GM23248 (cell line): Measurements from ENCODE around the gene CLDN11. TPM values are rescaled to one million over a fixed set of nuclear protein-coding genes. Genes with fewer than 3 reads are reported as not detected.

Experiments
- DNase-seq: peaks from one replicate; pipeline ENCODE4 v3.0.0-alpha.2; 2015
- H2AFZ ChIP-seq: fragments of 200-600 bp; sonication (generic); 2 replicates; pipeline ENCODE4 v1.6.1; 2016; ENCODE audit warnings: antibody characterized with exemption
- H3F3A ChIP-seq: fragments of 200-600 bp; sonication (generic); 2 replicates; pipeline ENCODE4 v1.6.1; 2016; ENCODE audit warnings: mild to moderate bottlenecking, antibody characterized with exemption, mixed run types; ENCODE audit not compliant: insufficient read depth
- H3K27ac ChIP-seq: fragments of 200-600 bp; sonication (generic); 2 replicates; pipeline ENCODE4 v1.5.1; 2016; ENCODE audit warnings: mild to moderate bottlenecking
- H3K27me3 ChIP-seq: fragments of 200-600 bp; sonication (generic); replicated peaks from 2 replicates; pipeline ENCODE4 v1.6.1; 2016; ENCODE audit warnings: mild to moderate bottlenecking; ENCODE audit not compliant: insufficient read depth
- H3K36me3 ChIP-seq: fragments of 200-600 bp; sonication (generic); 2 replicates; pipeline ENCODE4 v1.6.1; 2016; ENCODE audit warnings: low read depth, mild to moderate bottlenecking
- H3K4me1 ChIP-seq: fragments of 200-600 bp; sonication (generic); 2 replicates; pipeline ENCODE4 v1.6.1; 2016; ENCODE audit warnings: mild to moderate bottlenecking; ENCODE audit not compliant: insufficient read depth
- H3K4me2 ChIP-seq: fragments of 200-600 bp; sonication (generic); one replicate; pipeline ENCODE4 v1.6.1; 2016; ENCODE audit warnings: mild to moderate bottlenecking; ENCODE audit not compliant: unreplicated experiment
- H3K4me3 ChIP-seq: fragments of 200-600 bp; sonication (generic); 2 replicates; pipeline ENCODE4 v1.5.1; 2016; ENCODE audit warnings: mild to moderate bottlenecking
- H3K79me2 ChIP-seq: fragments of 200-600 bp; sonication (generic); 2 replicates; pipeline ENCODE4 v1.6.1; 2016; ENCODE audit warnings: mild to moderate bottlenecking; ENCODE audit not compliant: insufficient read depth
- H3K9ac ChIP-seq: fragments of 200-600 bp; sonication (generic); 2 replicates; pipeline ENCODE4 v1.6.1; 2016; ENCODE audit warnings: mild to moderate bottlenecking
- H3K9me2 ChIP-seq: fragments of 200-600 bp; sonication (generic); 2 replicates; pipeline ENCODE4 v1.6.1; 2016; ENCODE audit warnings: mixed run types, mild to moderate bottlenecking, moderate library complexity; ENCODE audit not compliant: insufficient read depth
- H3K9me3 ChIP-seq: fragments of 200-600 bp; sonication (generic); one replicate; pipeline ENCODE4 v1.6.1; 2017; ENCODE audit warnings: low read depth
- H4K20me1 ChIP-seq: fragments of 200-600 bp; sonication (generic); 2 replicates; pipeline ENCODE4 v1.6.0; 2016; ENCODE audit not compliant: insufficient read depth
- EZH2 ChIP-seq: fragments of 200-600 bp; sonication (generic); IDR thresholded peaks from 2 replicates; pipeline ENCODE4 v1.6.1; 2018; ENCODE audit warnings: antibody characterized with exemption, mild to moderate bottlenecking; ENCODE audit not compliant: insufficient read depth, poor library complexity, severe bottlenecking
- EZH2phosphoT487 ChIP-seq: fragments of 200-600 bp; sonication (generic); IDR thresholded peaks from 2 replicates; pipeline ENCODE4 v1.6.1; 2018; ENCODE audit warnings: antibody characterized with exemption, moderate library complexity, mild to moderate bottlenecking, low read depth; ENCODE audit not compliant: insufficient read depth
- whole genome bisulfite sequencing, 2 experiments: methylation state at CpG; one replicate each; pipeline ENCODE4 v1.1.6; 2015 to 2017; ENCODE audit warnings: low lambda C conversion rate in 2 of 2, low coverage in 1 of 2; ENCODE audit errors: missing lambda C conversion rate in 2 of 2; 5-methylcytosine and 5-hydroxymethylcytosine counted together
- in situ Hi-C: fragments of 300-500 bp; cut with MboI; formaldehyde crosslinking; loops from 2 replicates; pipeline ENCODE4 v1.15.0; 2020
- polyA plus RNA-seq: library from polyadenylated mRNA; unstranded; fragments of >200 nt; fragmentation: Nextera tagmentation; extraction: Ambion mirVana; gene quantifications from 2 replicates; pipeline ENCODE4 v1.2.1, GENCODE V29; 2016
- total RNA-seq: library from RNA; depleted of rRNA; stranded (reverse); fragments of >200 nt; shearing (Covaris generic); gene quantifications from 2 replicates; pipeline ENCODE4 v1.2.3, GENCODE V29; 2014

Gene CLDN11
- total and polyA plus RNA-seq, 2 experiments from 2014 or later, result 81.9 to 84.9 TPM

GRCh38 chr3:170441412-170441811 lies 22.7 kb downstream of the CLDN11 start:
- no peak overlapping the region for H3K4me2 ChIP-seq
- no peaks in the 10 kb centered on the region for H3K27me3 ChIP-seq
- peaks cover 3% of the 10 kb centered on the region; the same call in 1 of the 2 replicates for H3K4me1 ChIP-seq
- TF ChIP-seq EZH2 (no peak), EZH2phosphoT487 (no peak)
- H2AFZ ChIP-seq, result no peak overlapping the region
- no peaks in the 10 kb centered on the region for H3K79me2 ChIP-seq
- H3K9me2 ChIP-seq, result peaks cover 6% of the 10 kb centered on the region; the same call in 1 of the 2 replicates
- H3K27ac ChIP-seq, result no peak overlapping the region
- H4K20me1 ChIP-seq, result no peaks in the 10 kb centered on the region
- H3K4me3 ChIP-seq, result no peak overlapping the region
- no peak overlapping the region for H3K9ac ChIP-seq
- peaks cover 14% of the 10 kb centered on the region; the same call in 1 of the 2 replicates for H3K36me3 ChIP-seq
- 78 to 80% methylated on average over 4 of the region's 4 CpGs for WGBS, 2 experiments
- peaks cover 41% of the 10 kb centered on the region for H3F3A ChIP-seq
- DNase-seq, result no peak
- no peaks in the 10 kb centered on the region for H3K9me3 ChIP-seq
- in situ Hi-C loops, result no loop called here

DNA sequence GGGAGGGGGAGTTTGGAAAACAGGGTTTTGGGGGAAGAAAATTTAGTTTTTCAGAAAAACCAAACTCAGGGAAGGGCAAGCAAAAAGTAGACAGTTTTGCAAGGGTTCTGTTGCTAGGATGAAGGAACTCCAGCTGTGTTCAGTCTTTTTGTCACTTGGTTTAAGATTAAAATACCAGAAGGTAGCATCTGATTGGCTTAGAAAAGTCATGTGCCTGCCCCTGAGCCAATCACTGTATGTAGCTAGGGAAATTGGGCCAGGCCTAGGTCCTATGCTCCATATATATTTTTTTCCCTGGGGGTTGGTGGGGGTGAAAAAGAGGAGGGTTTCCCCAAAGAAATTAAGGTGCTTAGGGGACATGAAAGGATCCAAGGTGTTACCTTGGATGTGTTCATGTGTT lies 24.3 kb downstream of the CLDN11 start:
- Histone ChIP-seq H3K79me2 (no peaks in the 10 kb centered on the region), H3K27me3 (no peaks in the 10 kb centered on the region), H3K4me2 (no peak overlapping the region), H3K36me3 (no peaks in the 10 kb centered on the region), H4K20me1 (no peaks in the 10 kb centered on the region), H3K4me1 (peaks cover 3% of the 10 kb centered on the region; the same call in 1 of the 2 replicates), H3K4me3 (no peak overlapping the region), H3F3A (peaks cover 36% of the 10 kb centered on the region), H2AFZ (no peak overlapping the region), H3K27ac (no peak overlapping the region), H3K9me2 (peaks cover 6% of the 10 kb centered on the region; the same call in 1 of the 2 replicates), H3K9ac (no peak overlapping the region), H3K9me3 (no peaks in the 10 kb centered on the region)
- no peak for TF ChIP-seq EZH2
- TF ChIP-seq EZH2phosphoT487, result no peak
- DNase-seq, result peak; percentile 9
- in situ Hi-C loops, result no loop called here

- H3K9ac ChIP-seq, result no peak overlapping the region
- no peak for TF ChIP-seq EZH2
- H3K79me2 ChIP-seq, result no peaks in the 10 kb centered on the region
- peaks cover 3% of the 10 kb centered on the region; the same call in 1 of the 2 replicates for H3K4me1 ChIP-seq
- H4K20me1 ChIP-seq, result no peaks in the 10 kb centered on the region
- H3F3A ChIP-seq, result peaks cover 36% of the 10 kb centered on the region
- no peaks in the 10 kb centered on the region for H3K9me3 ChIP-seq
- H2AFZ ChIP-seq, result no peak overlapping the region
- no peak overlapping the region for H3K4me2 ChIP-seq
- H3K9me2 ChIP-seq, result peaks cover 6% of the 10 kb centered on the region; the same call in 1 of the 2 replicates
- no peak overlapping the region for H3K27ac ChIP-seq
- H3K4me3 ChIP-seq, result no peak overlapping the region
- in situ Hi-C loops, result no loop called here
- no peaks in the 10 kb centered on the region for H3K27me3 ChIP-seq
- no peak for DNase-seq
- H3K36me3 ChIP-seq, result no peaks in the 10 kb centered on the region
Observed at GRCh38 chr3:170443457-170443856, 24.8 kb downstream of the CLDN11 start.

GRCh38 chr3:170448584-170448983 lies 29.9 kb downstream of the CLDN11 start:
- no peaks in the 10 kb centered on the region; the same call in 1 of the 2 replicates for H3F3A ChIP-seq
- H3K79me2 ChIP-seq, result no peaks in the 10 kb centered on the region
- TF ChIP-seq EZH2phosphoT487 (no peak), EZH2 (no peak)
- no peaks in the 10 kb centered on the region for H3K9me3 ChIP-seq
- peak; percentile 16 for DNase-seq
- H3K9me2 ChIP-seq, result no peaks in the 10 kb centered on the region
- H3K9ac ChIP-seq, result peak overlapping the region; percentile 27; the same call in 1 of the 2 replicates
- no peaks in the 10 kb centered on the region for H3K36me3 ChIP-seq
- no peaks in the 10 kb centered on the region for H3K27me3 ChIP-seq
- in situ Hi-C loops, result no loop called here
- no peaks in the 10 kb centered on the region for H3K4me1 ChIP-seq
- no peak overlapping the region for H3K27ac ChIP-seq
- peak overlapping the region; percentile 57 for H3K4me2 ChIP-seq
- H3K4me3 ChIP-seq, result peak overlapping the region; percentile 30; the same call in 1 of the 2 replicates
- peak overlapping the region; percentile 65 for H2AFZ ChIP-seq
- no peaks in the 10 kb centered on the region for H4K20me1 ChIP-seq
- 58 to 62% methylated on average over 3 of the region's 3 CpGs for WGBS, 2 experiments

GRCh38 chr3:170450039-170450438 lies 31.4 kb downstream of the CLDN11 start:
- H3K9me3 ChIP-seq, result no peaks in the 10 kb centered on the region
- no peaks in the 10 kb centered on the region; the same call in 1 of the 2 replicates for H3F3A ChIP-seq
- H3K4me1 ChIP-seq, result no peaks in the 10 kb centered on the region
- H3K27me3 ChIP-seq, result no peaks in the 10 kb centered on the region
- H3K36me3 ChIP-seq, result no peaks in the 10 kb centered on the region
- H4K20me1 ChIP-seq, result no peaks in the 10 kb centered on the region
- in situ Hi-C loops, result no loop called here
- no peaks in the 10 kb centered on the region for H3K9me2 ChIP-seq
- WGBS, 2 experiments, result 92 to 99% methylated on average over 2 of the region's 2 CpGs
- H3K27ac ChIP-seq, result no peak overlapping the region
- no peaks in the 10 kb centered on the region for H3K79me2 ChIP-seq
- no peak overlapping the region for H3K9ac ChIP-seq
- TF ChIP-seq EZH2 (no peak), EZH2phosphoT487 (no peak)
- DNase-seq, result no peak
- H3K4me3 ChIP-seq, result no peak overlapping the region
- H2AFZ ChIP-seq, result no peak overlapping the region
- no peak overlapping the region for H3K4me2 ChIP-seq
